Fibroblast of the aortic adventitia (primary cell): ENCODE data around the gene ZNF654. TPM values are rescaled to one million over a fixed set of nuclear protein-coding genes. Genes with fewer than 3 reads are reported as not detected.
A peak's percentile ranks its signal among the peaks of the same experiment; 100 is the strongest.
"Not testable (repeated sequence)": the region's sequence is repeated elsewhere in the genome, so short reads cannot be mapped to it uniquely, and the experiment has no call there.

ENCODE experiments used
- DNase-seq: peaks from one replicate; pipeline ENCODE4 v3.0.0-alpha.2; 2010; ENCODE audit warnings: low read depth
- H3K4me3 ChIP-seq: 2 replicates; pipeline ENCODE4 v1.5.1; 2011; ENCODE audit warnings: low read depth, mild to moderate bottlenecking, control low read depth, low read length, moderate library complexity
- total RNA-seq: library from RNA; depleted of rRNA; stranded (reverse); fragments of >200 nt; gene quantifications from 2 replicates; pipeline ENCODE4 v1.2.3, GENCODE V29; 2012; ENCODE audit warnings: low replicate concordance
- TF ChIP-seq, protein P1 (sequence below): IDR thresholded peaks from 2 replicates; pipeline ENCODE4 v1.5.1; 2011; ENCODE audit warnings: mild to moderate bottlenecking, low read length, control low read depth, inconsistent platforms; ENCODE audit not compliant: insufficient read depth

ZNF654 gene
- total RNA-seq, result 19.1 and 20.6 TPM in 2 replicates

DNA sequence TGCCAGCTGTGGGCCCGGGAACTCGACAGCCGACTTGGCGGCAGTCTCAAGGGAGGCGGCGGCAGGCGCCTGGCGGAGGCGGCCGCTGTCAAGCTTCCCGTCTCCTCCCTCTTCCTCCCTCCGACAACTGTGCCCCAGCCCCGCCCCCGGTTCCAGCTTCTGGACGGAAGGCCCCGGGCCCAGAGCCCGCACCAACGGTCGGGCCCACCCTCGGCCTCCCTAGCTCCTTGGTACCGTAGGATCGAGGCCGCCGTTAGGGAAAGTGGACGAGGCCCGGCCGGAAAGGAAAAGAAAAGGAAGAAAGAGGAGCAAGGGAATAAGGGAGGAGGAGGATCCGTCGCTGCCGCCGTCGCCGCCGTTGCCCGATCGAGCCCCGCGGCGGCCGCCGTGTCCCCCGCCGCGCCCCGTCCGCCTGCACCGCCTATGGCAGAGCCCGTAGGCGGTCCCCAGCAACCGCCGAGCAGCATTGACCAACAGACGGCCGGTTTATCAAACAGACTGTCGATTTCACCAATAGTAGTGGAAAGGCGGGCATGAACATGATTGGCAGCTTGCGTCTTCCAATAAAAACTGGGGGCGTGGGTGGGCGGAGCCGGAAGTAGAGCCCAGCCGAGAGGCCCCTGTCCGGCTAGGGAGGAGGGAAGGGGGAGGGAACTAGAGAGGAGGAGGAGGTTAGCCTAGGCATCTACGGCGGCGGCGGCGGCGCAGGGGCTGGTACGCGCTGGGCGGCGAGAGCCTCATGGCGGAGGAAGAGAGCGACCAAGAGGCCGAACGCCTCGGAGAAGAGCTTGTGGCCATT, at the start of gene ZNF654, which contains the start of gene CGGBP1:
ZNF654 (plus strand) TSS at position 675 of the 799 bp plus-strand sequence; CDS start at position 740, 65 bp downstream.
CGGBP1 (minus strand) TSS at position 425 of the 799 bp plus-strand sequence. CDS start 3,029 bp downstream, outside the sequence.
- TF ChIP-seq, protein P1, sequence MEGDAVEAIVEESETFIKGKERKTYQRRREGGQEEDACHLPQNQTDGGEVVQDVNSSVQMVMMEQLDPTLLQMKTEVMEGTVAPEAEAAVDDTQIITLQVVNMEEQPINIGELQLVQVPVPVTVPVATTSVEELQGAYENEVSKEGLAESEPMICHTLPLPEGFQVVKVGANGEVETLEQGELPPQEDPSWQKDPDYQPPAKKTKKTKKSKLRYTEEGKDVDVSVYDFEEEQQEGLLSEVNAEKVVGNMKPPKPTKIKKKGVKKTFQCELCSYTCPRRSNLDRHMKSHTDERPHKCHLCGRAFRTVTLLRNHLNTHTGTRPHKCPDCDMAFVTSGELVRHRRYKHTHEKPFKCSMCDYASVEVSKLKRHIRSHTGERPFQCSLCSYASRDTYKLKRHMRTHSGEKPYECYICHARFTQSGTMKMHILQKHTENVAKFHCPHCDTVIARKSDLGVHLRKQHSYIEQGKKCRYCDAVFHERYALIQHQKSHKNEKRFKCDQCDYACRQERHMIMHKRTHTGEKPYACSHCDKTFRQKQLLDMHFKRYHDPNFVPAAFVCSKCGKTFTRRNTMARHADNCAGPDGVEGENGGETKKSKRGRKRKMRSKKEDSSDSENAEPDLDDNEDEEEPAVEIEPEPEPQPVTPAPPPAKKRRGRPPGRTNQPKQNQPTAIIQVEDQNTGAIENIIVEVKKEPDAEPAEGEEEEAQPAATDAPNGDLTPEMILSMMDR, result no peak
- peak; percentile 99 for DNase-seq
- H3K4me3 ChIP-seq, result peak within 1 kb of the TSS; percentile 83

- no peak overlapping the region for H3K4me3 ChIP-seq
- TF ChIP-seq, protein P1, result no peak
- DNase-seq, result no peak
Measured at GRCh38 chr3:88010810-88011209, 48.2 kb upstream of the ZNF654 start.

DNA sequence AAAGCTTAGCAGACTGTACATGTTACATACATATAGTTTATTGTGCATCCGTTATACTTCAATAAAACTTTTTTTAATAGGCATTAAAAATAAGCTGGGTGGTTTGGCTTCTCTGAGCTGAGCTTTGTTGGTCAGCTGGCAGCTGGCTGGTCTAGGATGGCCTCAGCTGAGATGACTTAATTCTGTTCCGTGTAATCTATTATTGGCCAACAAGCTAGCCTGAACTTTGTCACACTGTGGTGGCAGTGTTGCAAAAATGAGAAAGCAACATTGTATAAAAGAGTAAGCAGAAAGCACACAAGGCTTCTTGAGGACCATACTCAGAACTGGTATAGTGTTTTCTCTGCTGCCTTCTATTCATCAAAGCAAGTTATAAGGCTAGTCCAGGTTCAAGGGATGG, 45.5 kb upstream of the ZNF654 start:
- H3K4me3 ChIP-seq, result no peak overlapping the region
- TF ChIP-seq, protein P1, result no peak
- DNase-seq, result no peak

DNA sequence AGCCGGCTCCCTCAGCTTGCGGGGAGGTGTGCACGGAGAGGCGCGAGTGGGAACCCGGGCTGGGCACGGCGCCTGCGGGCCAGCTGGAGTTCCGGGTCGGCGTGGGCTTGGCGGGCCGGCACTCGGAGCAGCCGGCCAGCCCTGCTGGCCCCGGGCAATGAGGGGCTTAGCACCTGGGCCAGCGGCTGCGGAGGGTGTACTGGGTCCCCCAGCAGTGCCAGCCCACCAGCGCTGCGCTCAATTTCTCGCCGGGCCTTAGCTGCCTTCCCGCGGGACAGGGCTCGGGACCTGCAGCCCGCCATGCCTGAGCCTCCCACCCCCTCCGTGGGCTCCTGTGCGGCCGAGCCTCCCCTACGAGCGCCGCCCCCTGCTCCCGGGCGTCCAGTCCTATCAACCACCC, 43.4 kb upstream of the ZNF654 start:
- not testable (repeated sequence) for H3K4me3 ChIP-seq, DNase-seq

DNA sequence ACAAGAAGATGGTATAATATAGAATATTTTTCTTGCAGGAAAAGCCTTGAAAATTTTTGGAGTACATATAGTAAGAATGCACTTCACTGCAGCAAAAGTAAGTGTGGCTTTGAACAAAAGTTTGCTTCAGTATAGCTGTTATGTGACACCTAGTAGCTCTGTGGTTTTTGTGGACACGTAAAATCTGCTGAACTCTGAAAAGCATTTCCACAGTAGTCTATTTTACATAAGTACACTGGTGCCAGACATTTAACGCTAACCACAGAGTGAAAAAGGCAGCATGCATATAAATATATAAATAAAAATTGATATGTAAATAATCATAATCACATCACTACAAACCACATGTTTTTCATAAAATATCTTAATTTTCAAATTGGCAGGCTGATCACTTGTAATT, 40.0 kb upstream of the ZNF654 start:
- H3K4me3 ChIP-seq, result no peak overlapping the region
- TF ChIP-seq, protein P1, result no peak
- no peak for DNase-seq

- H3K4me3 ChIP-seq, result no peak overlapping the region
- DNase-seq, result no peak
- TF ChIP-seq, protein P1, result no peak
Measured at GRCh38 chr3:88025001-88025552, 34.0 kb upstream of the ZNF654 start.

- H3K4me3 ChIP-seq, result no peak overlapping the region
- TF ChIP-seq, protein P1, result no peak
- DNase-seq, result no peak
Measured at GRCh38 chr3:88028876-88029275, 30.2 kb upstream of the ZNF654 start.
